ENCODE data around the gene SLC6A1. TPM values are rescaled to one million over a fixed set of nuclear protein-coding genes. Genes with fewer than 3 reads are reported as not detected.

The SLC6A1 gene
- total and polyA plus RNA-seq, 2 of the 8 experiments (the other 6 are each of a cell fraction or from before 2014, with no cell fraction given) = 0.30 to 0.63 TPM

- TF ChIP-seq CHD7 (IDR thresholded peaks at IDR 0.05; ENCODE audit: insufficient replicate concordance, low read length) (no peak), JUN (IDR thresholded peaks at IDR 0.05; ENCODE audit: low read depth, low read length) (no peak), SAP30 (IDR thresholded peaks at IDR 0.05; ENCODE audit: insufficient read depth, insufficient replicate concordance, low read length) (no peak), RNF2 (IDR thresholded peaks at IDR 0.05; ENCODE audit: borderline replicate concordance, low read depth, low read length, missing control alignments, poor library complexity, severe bottlenecking) (no peak), TEAD4 (IDR thresholded peaks at IDR 0.05; ENCODE audit: low read depth, low read length) (no peak), ATF2 (IDR thresholded peaks at IDR 0.05; ENCODE audit: low read length) (no peak), CEBPB (IDR thresholded peaks at IDR 0.05; ENCODE audit: low read depth, low read length) (no peak), SP4 (IDR thresholded peaks at IDR 0.05; ENCODE audit: low read length) (no peak), SP1 (IDR thresholded peaks at IDR 0.05; ENCODE audit: low read depth, low read length) (no peak), JUND (IDR thresholded peaks at IDR 0.05; ENCODE audit: low read length) (no peak)
Measured at GRCh38 chr3:10994306-10994705, 1.8 kb downstream of the SLC6A1 start (continued).

Data from H1 (cell line).